NCI-H82 (cell line): ENCODE data around the gene RAP1A.
"Not testable (repeated sequence)": the region's sequence is repeated elsewhere in the genome, so short reads cannot be mapped to it uniquely, and the experiment has no call there.

Experiments used
- DNase-seq: peaks from one replicate; lab custom pipeline; 2025; lab: John Stamatoyannopoulos, UW

The RAP1A gene

DNA sequence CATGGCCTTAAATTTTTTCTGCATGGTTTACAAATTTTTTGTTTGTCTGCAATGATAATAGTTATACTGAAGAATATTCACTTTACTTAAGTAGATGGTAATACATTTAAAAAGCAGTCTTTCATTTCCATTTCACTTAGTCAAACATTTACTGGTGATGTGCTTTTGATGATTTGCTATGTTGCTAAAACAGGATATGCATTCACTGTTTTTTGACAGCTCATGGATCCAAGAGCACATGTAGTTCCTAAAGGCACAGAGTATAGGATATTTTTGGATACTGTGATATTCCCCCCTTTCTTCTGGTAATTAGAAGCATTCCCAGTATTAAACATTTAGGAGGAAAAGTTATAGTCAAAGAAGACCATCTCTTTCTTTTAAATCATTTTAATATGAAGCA is 45.9 kb downstream of the RAP1A start:
- no peak for DNase-seq

DNA sequence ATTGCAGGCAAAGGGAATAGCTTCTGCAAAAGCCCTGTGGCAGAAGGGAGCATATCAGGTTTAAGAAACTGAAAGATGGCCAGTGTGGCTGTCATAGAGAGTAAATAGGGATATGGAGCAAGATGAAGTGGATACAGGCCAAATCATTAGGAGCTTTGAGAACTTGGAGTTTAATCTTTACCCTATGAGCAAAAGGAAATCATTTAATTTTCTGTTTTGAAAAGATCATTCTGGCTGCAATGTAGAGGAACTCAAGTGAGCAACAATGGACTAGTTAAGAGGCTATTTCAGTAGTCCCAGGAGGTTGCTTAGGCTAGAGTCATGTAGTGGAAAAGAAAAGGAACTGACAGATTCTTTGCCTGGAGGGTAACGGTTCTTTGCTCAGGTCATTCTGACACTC is 47.2 kb downstream of the RAP1A start:
- DNase-seq = no peak

DNA sequence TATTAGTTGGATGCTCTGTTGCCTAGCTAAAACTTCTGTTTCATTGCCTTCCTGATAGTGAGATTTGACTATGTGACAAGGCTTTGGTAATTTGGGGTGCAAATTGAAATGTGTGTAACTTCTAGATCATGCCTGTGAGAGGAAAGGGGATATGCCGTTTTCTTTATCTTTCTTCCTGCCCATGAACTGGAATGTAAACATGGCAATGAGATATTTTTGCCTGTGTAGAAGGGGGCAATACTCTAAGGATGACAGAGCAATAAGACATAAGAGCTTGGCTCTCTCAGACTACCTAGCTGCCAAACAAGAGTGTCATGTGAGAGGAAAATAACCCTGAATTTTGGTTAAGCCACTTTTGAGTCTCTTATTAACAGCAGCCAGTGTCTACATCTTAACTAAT is 49.7 kb downstream of the RAP1A start:
- DNase-seq = no peak

DNA sequence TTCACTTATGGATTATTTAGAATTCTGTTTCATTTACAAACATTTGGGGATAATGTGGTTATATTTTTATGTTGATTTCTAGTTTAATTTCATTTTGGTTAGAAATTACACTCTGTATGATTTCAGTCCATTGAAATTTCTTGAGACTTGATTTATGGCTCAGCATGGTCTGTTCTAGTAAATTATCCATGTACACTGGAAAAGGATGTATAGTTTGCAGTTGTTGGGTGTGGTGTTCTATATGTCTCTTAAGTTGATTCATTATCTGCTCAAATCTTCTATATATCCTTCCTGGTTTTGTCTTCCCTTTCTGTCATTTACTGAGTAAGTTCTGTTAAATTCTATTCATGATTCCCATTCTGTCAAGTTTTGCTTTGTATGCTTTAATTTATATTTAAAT is 52.3 kb downstream of the RAP1A start:
- no peak for DNase-seq

DNA sequence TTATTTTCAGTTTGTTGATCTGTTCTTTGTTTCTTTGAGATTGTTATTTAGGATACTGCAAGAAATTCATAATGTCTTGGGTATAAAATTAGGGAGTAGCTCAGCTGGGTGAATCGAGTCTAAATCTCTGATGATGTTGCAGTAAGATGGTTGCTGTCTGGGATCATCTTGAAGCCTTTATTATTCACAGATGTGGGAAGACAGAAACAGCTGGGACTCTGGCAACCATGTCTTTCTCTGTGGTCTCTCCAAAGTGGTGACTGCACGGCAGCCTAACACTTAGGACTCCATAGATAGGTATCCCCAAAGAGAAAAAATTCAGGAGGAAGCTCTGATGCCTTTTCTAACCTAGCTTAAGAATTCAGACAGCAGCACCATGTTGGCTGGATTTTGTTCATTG is 52.7 kb downstream of the RAP1A start:
- DNase-seq = no peak

DNA sequence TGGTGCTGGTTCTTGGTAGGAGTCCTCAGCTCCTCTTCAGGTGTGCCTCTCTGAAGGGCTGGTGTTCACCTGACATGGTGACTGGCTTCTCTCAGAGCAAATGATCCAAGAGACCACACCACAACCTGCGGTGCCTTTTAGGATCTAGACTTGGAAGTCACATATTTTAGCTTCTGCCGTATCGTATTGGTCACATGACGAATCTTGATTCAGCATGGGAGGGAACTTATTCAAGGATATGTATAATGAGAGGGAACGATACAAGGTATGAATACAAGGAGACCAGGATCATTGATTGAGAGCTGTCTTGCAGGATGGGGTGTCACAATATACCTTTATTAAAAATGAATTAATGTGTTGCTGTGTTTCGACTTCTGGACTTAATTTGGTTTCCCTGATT is 58.0 kb downstream of the RAP1A start:
- no peak for DNase-seq

DNA sequence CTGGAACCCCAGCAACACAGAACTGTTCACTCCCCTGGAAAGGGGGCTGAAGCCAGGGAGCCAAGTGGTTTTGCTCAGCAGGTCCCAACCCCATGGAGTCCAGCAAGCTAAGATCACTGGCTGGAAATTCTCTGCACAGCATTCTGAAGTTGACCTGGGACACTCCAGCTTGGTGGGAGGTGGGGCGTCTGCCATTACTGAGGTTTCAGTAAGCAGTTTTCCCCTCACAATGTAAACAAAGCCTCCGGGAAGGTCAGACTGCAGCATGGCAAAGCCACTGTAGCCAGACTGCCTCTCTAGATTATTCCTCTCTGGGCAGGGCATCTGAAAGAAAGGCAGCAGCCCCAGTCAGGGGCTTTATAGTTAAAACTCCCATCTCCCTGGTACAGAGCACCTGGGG is 60.0 kb downstream of the RAP1A start:
- no peak for DNase-seq

DNA sequence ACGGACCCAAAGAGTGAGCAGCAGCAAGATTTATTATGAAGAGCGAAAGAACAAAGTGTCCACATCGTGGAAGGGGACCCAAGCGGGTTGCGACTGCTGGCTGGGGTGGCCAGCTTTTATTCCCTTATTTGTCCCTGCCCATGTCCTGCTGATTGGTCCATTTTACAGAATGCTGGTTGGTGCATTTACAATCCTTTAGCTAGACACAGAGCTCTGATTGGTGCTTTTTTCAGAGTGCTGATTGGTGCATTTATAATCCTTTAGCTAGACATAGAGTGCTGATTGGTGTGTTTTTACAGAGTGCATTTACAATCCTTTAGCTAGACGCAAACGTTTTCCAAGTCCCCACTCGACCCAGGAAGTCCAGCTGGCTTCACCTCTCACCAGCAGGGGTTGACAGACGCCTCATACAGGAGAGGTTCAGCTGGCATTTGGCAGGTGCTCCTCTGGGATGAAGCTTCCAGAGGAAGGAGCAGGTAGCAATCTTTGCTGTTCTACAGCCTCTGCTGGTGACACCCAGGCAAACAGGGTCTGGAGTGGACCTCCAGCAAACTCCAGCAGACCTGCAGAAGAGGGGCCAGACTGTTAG is 60.7 kb downstream of the RAP1A start:
- not testable (repeated sequence) for DNase-seq

DNA sequence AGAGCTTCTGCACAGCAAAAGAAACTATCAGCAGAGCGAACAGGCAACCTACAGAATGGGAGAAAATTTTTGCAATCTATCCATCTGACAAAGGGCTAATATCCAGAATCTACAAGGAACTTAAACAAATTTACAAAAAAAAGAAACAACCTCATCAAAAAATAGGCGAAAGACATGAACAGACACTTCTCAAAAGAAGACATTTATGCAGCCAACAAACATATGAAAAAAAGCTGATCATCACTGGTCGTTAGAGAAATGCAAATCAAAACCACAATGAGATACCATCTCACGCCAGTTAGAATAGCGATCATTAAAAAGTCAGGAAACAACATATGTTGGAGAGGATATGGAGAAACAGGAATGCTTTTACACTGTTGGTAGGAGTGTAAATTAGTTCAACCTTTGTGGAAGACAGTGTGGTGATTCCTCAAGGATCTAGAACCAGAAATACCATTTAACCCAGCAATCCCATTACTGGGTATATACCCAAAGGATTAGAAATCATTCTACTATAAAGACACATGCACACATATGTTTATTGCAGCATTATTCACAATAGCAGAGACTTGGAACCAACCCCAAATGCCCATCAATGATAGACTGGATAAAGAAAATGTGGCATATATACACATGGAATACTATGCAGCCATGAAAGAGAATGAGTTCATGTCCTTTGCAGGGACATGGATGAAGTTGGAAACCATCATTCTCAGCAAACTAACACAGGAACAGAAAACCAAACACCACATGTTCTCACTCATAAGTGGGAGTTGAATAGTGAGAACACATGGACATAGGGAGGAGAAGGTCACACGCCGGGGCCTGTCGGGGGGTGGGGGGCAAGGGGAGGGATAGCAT is 65.9 kb downstream of the RAP1A start:
- DNase-seq = not testable (repeated sequence)

DNA sequence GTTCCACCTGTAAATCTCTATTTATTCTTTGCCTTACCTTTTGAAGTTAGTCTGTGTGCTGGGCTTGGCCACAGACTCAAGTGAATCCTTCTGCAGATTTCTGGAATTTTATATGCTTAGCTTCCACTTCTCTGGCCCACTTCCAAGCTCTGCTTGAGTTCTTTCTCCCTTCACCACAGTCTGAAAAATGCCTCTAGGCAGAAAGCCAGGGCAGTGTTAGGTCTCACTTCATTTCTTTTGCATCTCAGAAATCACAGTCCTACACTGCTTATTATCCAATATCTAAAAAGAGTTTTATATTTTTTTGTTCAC is 70.7 kb downstream of the RAP1A start:
- DNase-seq = no peak

DNA sequence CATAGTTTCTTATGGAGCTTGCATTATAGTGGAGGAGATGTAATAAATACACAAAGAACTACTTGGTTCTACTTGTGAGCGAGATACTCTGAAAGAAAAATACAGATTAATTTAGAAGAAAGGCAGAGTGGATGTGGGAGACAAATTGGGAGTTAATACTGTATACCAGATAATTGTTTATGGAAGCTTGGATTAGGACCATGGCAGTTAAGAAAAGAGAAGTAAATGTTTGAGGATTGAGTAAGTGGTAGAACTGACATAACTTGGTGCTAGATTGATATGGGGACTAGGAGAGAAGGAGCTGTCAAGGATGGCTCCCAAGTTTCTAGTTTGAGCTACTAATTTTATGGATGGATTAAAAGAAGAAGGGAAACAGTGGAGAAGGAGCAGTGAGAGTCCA is 72.3 kb downstream of the RAP1A start:
- no peak for DNase-seq

DNA sequence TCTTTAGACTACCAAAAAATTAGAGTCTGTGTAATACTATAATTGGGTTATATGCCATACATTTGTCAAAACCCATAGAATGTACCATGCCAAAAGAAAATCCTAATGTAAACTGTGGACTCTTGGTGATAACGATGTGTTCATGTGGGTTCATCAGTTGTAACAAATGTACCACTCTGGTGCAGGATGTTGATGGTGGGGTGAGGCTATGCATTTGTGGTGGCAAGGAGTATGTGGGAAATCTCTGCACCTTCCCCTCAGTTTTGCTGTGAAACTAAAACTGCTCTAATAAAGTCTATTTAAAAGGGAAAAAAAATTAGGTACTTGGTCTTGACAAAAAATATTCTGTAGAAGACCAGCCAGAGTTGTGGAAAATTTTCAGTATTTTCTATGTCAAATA is 76.2 kb downstream of the RAP1A start:
- DNase-seq = no peak

DNA sequence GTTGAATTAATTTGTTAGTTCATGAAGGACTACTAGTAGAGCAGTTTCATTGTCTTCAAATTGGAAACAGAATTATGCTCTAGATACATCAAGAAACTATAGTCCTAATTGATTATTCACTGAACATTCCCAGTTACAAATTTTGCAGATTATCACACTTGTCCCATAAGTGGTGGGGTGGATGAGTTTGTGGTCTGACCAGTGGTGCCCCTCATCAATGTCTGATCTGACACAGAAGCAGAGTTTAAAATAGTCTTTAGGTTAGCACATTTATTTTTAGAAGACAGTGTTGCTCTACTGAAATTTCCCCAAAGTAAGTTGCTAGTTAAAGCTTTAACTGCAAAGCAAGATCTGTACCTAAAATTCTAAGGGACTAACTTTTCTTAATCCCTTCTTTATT is 76.7 kb downstream of the RAP1A start:
- DNase-seq = no peak

DNA sequence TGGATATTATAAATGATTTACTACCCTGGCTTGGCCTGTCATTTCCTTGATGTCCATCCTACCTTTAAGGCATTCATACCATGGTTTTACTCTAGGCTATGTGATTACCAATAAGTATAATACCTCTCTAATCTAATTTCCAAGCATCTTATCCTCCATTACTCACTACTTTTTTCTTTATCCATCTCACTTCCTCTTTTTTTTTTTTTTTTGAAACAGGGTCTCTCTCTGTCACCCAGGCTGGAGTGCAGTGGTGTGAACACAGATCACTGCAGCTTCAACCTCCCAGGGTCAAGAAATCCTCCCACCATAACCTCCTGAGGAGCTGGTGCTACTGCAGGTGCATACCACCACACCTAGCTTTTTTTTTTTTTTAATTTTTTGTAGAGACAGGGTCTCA is 79.7 kb downstream of the RAP1A start:
- DNase-seq = no peak

DNA sequence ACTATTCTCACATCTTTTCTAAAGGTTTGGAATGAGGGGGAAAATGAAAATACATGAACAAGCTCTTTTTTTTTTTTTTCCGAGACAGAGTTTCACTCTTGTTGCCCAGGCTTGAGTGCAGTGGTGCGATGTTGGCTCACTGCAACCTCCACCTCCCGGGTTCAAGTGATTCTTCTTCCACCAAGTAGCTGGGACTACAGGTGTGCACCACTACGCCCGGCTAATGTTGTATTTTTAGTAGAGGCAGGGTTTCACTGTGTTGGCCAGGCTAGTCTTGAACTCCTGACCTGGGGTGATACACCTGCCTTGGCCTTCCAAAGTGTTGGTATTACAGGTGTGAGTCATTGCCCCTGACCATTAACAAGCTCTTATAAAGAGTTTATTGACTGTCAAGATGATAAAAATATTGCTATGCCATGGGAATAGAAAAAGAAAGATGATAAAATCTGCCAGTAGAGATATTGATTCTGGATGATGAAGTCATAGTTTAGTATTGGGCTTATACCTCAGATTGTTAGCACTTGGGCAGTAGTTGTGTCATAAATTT is 83.0 kb downstream of the RAP1A start:
- no peak for DNase-seq

DNA sequence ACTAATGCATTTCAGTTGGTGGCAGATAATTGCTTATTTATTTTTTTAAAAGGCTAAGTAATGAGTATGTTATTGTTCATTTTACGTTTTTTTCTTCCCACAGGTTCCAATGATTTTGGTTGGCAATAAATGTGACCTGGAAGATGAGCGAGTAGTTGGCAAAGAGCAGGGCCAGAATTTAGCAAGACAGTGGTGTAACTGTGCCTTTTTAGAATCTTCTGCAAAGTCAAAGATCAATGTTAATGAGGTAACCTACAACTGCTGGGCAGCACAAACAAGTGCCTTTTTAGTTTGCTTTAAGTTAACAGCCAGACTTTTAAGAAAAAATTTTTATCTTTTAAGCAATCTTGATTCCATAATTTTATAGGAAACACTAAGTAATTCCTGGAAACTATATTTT is 84.7 kb downstream of the RAP1A start:
- DNase-seq = no peak

DNA sequence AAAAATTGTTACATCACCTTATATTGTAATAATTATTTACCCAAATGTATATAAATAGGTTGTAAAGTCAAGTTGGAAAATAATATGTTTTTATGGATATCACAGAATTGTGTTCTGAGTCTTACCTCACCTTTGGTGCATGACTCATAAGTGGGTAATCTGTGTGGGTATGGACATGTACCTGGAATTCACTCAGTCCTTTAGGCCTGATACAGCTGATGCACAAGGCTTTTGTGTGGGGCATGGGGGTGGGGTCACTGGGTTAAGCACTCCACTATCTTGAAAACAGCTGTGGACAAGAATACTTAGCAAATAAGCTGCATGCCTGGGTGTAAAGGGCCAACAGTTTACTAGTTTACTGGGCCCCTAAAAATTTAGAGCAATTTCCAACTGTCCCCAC is 85.2 kb downstream of the RAP1A start:
- peak; percentile 7 for DNase-seq

DNA sequence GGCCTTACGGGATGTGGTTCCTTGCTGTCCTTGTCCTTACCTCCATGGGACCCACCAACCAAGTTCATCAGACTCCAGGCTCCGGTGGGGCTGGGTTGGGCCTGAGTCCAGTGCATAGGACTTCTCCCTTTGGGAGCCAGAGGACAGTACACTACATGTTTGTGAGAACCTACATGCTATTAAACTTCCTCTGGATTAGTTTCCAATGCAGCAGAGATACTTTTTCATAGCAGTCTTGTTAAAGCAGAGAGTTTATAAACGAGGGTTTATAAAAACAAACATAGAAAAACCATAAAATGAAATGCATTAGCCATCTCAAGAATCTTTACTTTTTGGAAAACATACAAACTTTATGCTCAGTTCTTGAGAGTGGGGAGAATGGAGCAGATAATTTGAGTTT is 86.3 kb downstream of the RAP1A start:
- no peak for DNase-seq

DNA sequence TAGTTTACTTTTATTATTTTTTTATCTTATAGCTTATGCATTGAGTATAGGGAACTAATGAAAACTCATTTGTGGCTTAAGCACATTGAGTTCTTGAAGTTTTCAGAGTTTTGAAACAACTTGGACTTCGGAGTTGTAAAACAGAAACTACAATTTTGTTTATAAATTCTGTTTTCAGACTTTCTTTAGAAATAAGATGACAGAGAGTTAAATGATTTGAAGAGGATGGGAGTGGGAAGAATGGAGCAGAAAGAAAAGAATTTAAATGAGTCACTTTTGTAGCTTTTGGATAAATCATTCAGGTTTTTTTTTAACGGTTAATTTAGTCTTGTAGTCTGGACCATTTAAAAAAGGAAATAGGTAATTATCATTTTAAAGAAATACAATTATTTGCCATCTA is 87.3 kb downstream of the RAP1A start:
- no peak for DNase-seq

DNA sequence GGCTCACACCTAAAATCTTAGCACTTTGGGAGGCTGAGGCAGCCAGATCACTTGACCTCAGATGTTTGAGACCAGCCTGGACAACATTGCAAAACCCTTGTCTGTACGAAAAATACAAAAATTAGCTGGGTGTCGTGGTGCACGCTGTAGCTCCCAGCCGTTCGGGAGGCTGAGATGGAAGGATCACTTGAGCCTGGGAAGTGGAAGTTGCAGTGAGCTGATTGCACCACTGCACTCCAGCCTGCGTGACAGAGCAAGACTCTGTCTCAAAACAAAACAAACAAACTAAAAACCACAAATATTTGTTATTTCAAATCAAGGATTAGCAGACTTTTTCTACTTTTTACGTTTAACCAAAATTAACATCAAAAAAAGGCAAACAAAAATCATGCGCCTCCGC is 88.3 kb downstream of the RAP1A start:
- no peak for DNase-seq

DNA sequence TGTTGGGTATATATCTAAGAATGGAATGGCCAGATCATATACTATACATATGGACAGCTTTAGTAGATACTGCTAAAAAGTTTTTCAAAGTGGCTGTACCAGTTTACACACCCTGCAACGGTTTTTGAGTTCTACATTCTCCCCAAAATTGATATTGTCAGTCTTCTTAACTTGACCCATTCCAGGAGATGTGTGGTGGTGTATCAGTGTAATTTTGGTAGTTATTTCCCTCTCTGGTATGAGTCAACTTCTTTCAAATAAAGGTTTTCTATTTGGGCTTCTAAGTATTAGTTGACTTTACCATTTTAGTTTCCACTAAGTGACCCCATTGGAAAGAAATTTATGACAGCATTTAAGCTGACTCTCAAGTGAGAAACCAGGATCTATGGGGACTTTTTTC is 90.4 kb downstream of the RAP1A start:
- no peak for DNase-seq

DNA sequence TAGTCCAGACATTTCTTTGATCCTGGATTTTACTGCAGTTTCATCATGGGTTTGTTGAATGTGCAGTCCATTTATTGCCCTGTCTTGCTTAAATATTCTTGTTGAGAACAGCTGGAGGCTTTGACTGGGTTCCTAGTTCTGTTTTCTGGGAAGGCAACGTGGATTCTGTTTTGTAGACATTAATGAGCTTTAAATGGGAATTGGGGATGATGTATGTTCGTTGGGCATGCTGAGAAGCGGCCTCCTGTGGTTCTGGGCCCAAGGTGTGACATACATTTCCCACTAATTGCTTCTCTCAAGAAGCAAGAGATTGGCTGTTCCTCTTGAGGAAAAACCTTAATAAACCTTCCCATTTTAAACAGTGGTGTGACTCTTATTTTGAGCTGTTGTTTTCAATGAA is 96.7 kb downstream of the RAP1A start:
- DNase-seq = no peak

DNA sequence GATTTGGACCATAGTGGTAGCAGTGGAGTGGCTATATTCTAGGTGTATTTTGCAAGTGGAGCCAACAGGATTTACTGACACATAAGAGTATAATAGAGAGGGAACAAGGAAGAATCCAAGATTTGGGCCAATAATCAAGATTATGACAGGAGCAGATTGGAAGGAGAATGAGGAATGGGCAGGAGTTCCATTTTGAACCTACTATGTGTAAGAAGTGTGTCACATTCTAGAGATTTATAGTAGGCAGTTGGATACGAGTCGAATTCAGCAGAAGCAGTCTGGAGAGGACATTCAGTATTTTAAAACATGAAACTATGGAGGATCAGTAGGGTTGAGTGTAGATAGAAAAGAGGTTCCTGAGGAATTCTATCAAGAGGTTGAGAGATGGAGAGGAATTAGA is 97.9 kb downstream of the RAP1A start:
- no peak for DNase-seq

DNA sequence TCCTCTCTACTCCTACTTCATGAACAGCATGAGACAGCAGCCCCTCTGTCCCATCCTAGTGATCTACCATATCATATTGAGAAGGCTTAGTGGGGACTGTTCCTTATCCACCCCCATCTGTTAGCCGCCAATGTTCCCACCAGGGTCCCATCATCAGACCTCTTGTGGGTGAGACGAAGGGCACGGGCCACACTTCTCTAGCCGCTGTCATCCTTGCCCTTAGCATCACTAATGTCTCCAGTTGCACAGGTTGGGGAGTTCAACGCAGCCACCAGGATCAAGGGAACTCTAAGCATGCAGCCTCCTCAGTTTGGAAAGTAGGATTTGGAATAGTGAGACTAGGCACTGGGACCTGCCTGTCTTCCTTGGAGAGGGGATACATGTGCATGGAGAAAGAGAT is 99.5 kb downstream of the RAP1A start:
- no peak for DNase-seq
